ENCODE data around the gene SLC16A12.
A peak's percentile ranks its signal among the peaks of the same experiment; 100 is the strongest.

The SLC16A12 gene

GRCh38 chr10:89388806-89389205 lies 146.6 kb downstream of the SLC16A12 start:
- no peak for DNase-seq

DNA sequence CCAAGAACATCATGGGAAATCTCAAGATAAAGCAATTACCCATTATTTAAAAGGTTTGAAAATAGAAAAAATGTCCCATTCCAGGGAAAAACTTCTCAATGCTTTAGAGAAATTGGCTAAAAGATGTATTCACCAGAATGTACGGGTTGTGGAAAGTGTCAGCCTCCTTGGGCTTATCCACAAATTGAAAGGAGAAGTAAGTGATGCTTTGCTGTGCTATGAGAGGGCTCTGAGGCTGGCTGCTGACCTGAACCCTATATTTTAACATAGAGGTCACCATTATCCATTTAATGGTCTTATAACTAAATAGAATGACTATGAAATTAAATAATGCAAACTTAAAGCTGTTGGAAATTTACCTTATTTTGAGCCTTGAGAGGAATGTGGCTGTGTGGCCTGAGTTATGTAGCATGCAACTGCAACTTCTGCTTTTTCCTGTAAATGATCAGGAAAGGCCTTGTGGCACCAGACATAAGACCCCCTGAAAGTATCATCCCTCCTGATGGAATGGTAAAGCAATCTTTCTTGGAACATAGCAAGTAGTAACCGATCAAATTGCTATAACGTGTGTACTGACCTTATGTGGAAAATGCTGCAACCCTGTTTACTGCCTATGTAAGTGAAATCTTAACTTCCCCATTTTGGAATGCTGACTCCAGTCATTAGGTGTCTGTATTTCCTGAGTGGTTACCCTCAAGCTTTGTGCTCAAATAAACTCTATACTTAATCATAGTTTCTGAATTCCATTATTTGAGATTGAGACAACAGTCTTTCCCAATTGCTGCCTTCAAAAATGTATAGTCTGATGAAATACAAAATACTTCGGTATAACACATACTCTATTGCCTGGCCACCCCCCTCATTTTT lies 150.7 kb downstream of the SLC16A12 start:
- peak; percentile 72 to 88 (median 85) for DNase-seq

GRCh38 chr10:89382757-89383156 lies 152.6 kb downstream of the SLC16A12 start:
- no peak for DNase-seq

All from suppressor macrophage treated with lipopolysaccharide for 1 hour (primary cell).